ENCODE data around the gene HNRNPAB. TPM values are rescaled to one million over a fixed set of nuclear protein-coding genes. Genes with fewer than 3 reads are reported as not detected.

HNRNPAB gene
- total RNA-seq, 4 donors from 2014 or later: 115 to 199 (median 169) TPM

DNA sequence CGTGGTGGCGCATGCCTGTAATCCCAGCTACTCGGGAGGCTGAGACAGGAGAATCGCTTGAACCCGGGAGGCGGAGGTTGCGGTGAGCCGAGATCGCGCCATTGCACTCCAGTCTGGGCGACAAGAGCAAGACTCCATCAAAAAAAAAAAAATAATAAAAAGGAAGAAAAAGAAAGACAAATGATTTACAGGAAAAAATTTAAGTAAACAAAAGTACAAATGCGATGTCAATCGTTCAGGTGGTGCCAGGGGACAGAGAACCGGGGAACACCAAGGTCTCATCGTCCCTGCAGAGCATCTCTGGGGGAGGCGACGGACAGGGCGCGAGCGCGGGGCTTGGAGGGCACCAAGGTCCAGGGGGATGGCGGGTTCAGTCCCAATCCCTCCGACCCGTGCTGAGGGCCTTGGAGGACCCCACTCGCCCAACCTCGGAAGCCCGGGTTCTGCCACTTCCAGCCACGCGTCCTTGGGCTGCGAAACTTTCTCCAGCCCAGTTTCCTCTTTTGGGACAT is 607 bp upstream of the HNRNPAB start:
- TF ChIP-seq POLR2A (IDR thresholded peaks at IDR 0.05) (no peak), POLR2AphosphoS5 (IDR thresholded peaks at IDR 0.05) (no peak), EP300 (IDR thresholded peaks at IDR 0.05; ENCODE audit: low read depth) (no peak)
- TF ChIP-seq, protein P1, sequence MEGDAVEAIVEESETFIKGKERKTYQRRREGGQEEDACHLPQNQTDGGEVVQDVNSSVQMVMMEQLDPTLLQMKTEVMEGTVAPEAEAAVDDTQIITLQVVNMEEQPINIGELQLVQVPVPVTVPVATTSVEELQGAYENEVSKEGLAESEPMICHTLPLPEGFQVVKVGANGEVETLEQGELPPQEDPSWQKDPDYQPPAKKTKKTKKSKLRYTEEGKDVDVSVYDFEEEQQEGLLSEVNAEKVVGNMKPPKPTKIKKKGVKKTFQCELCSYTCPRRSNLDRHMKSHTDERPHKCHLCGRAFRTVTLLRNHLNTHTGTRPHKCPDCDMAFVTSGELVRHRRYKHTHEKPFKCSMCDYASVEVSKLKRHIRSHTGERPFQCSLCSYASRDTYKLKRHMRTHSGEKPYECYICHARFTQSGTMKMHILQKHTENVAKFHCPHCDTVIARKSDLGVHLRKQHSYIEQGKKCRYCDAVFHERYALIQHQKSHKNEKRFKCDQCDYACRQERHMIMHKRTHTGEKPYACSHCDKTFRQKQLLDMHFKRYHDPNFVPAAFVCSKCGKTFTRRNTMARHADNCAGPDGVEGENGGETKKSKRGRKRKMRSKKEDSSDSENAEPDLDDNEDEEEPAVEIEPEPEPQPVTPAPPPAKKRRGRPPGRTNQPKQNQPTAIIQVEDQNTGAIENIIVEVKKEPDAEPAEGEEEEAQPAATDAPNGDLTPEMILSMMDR (IDR thresholded peaks at IDR 0.05): no peak
- in situ Hi-C loops (cut with MboI; ENCODE audit: low pct_ligation_motif_present in 1 of 4, low pct_unique_long_range_greater_than_20kb in 1 of 4, low sequenced_read_pairs in 3 of 4): no loop called here
- Histone ChIP-seq H3K9me3 (no peaks in the 10 kb centered on the region), H3K27me3 (no peaks in the 10 kb centered on the region), H3K4me1 (peaks cover 26 to 42% (median 36%) of the 10 kb centered on the region in 4 donors), H3K36me3 (peaks cover 0 to 5% (median 0%) of the 10 kb centered on the region in 4 donors), H3K27ac (peak overlapping the region; percentile 99), H3K4me3 (peak overlapping the region; percentile 46 to 99 (median 96))
- 32% methylated on average over 29 of the region's 30 CpGs; no CpG with 5 or more reads in 1 of the 2 donors for WGBS, 2 donors (ENCODE audit: low coverage in 1 of 2)
- intact Hi-C loops (cut with DNase I; ENCODE audit: low total_unique reads): no loop called here
- no peak for DNase-seq

DNA sequence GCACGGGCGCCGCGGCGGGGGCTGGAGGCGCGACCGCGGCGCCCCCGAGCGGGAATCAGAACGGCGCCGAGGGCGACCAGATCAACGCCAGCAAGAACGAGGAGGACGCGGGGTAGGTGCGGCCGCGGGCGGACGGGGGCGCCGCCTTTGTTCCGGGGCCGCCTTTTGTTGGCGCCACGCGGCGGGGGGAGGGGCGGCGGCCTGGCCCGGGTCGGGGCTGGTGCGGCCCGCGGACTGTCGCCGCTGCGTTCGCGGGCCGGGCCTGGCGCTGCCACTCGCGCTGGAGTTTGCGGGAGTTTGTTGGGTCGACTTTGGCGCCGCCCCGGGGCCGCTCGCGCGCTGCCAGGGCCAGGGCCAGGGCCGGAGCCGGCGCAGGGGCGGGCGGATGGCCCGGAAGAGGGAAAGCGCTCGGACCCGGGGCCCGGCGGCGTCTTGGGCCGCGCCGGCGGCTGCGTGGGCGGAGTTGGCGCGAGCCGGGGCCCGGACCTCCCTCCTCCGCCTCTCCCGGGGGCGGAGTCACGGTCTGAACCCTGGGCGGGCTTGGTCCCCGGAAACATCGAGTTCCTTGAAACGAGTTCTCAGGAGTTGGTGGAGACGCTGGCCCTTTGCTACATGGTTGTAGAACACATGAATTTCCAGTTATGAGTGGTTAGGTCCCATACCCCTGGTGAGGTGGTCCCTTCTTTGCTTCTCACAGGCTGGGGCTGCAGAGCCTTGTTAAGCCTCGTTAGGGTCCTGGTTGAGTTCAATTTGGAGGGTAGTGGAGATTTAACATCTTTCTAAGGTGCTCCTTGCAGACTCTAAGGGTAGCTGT is 809 bp downstream of the HNRNPAB start:
- Histone ChIP-seq H3K36me3 (peaks cover 0 to 19% (median 5%) of the 10 kb centered on the region in 4 donors), H3K27ac (peak overlapping the region; percentile 99), H3K9me3 (no peaks in the 10 kb centered on the region), H3K4me3 (peak overlapping the region; percentile 93 to 99 (median 96)), H3K4me1 (peaks cover 36 to 54% (median 46%) of the 10 kb centered on the region in 4 donors), H3K27me3 (no peaks in the 10 kb centered on the region)
- in situ Hi-C loops (cut with MboI; ENCODE audit: low pct_ligation_motif_present in 1 of 4, low pct_unique_long_range_greater_than_20kb in 1 of 4, low sequenced_read_pairs in 3 of 4): no loop called here
- intact Hi-C loops (cut with DNase I; ENCODE audit: low total_unique reads): no loop called here
- TF ChIP-seq EP300 (IDR thresholded peaks at IDR 0.05; ENCODE audit: low read depth) (no peak), POLR2AphosphoS5 (IDR thresholded peaks at IDR 0.05) (peak; percentile 89 to 96 (median 92)), POLR2A (IDR thresholded peaks at IDR 0.05) (peak; percentile 93)
- peak; percentile 92 for DNase-seq
- 1% methylated on average over 74 of the region's 90 CpGs; no CpG with 5 or more reads in 1 of the 2 donors for WGBS, 2 donors (ENCODE audit: low coverage in 1 of 2)

DNA sequence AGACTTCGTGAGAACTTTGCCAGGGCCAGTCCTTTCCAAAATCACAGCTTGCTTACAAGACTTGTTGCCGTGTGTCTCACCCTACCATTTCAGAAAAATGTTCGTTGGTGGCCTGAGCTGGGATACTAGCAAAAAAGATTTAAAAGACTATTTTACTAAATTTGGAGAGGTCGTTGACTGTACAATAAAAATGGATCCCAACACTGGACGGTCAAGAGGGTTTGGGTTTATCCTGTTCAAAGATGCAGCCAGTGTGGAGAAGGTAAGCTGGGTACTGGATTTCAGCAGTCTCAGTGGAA is 1.4 kb downstream of the HNRNPAB start:
- no peak for DNase-seq
- 0 to 3% methylated on average over 4 to 5 of the region's 5 CpGs for WGBS, 2 donors (ENCODE audit: low coverage in 1 of 2)
- intact Hi-C loops (cut with DNase I; ENCODE audit: low total_unique reads) (no loop called here), in situ Hi-C loops (cut with MboI; ENCODE audit: low pct_ligation_motif_present in 1 of 4, low pct_unique_long_range_greater_than_20kb in 1 of 4, low sequenced_read_pairs in 3 of 4) (no loop called here)
- H3K36me3 ChIP-seq: peaks cover 0 to 24% (median 7%) of the 10 kb centered on the region in 4 donors
- TF ChIP-seq, protein P1 (IDR thresholded peaks at IDR 0.05): no peak
- TF ChIP-seq POLR2A (IDR thresholded peaks at IDR 0.05) (no peak), EP300 (IDR thresholded peaks at IDR 0.05; ENCODE audit: low read depth) (no peak), POLR2AphosphoS5 (IDR thresholded peaks at IDR 0.05) (no peak)
- peak overlapping the region; percentile 93 to 99 (median 96) for H3K4me3 ChIP-seq
- H3K9me3 ChIP-seq: no peaks in the 10 kb centered on the region
- H3K27me3 ChIP-seq: no peaks in the 10 kb centered on the region
- H3K4me1 ChIP-seq: peaks cover 36 to 56% (median 47%) of the 10 kb centered on the region in 4 donors
- peak overlapping the region; percentile 99 for H3K27ac ChIP-seq

DNA sequence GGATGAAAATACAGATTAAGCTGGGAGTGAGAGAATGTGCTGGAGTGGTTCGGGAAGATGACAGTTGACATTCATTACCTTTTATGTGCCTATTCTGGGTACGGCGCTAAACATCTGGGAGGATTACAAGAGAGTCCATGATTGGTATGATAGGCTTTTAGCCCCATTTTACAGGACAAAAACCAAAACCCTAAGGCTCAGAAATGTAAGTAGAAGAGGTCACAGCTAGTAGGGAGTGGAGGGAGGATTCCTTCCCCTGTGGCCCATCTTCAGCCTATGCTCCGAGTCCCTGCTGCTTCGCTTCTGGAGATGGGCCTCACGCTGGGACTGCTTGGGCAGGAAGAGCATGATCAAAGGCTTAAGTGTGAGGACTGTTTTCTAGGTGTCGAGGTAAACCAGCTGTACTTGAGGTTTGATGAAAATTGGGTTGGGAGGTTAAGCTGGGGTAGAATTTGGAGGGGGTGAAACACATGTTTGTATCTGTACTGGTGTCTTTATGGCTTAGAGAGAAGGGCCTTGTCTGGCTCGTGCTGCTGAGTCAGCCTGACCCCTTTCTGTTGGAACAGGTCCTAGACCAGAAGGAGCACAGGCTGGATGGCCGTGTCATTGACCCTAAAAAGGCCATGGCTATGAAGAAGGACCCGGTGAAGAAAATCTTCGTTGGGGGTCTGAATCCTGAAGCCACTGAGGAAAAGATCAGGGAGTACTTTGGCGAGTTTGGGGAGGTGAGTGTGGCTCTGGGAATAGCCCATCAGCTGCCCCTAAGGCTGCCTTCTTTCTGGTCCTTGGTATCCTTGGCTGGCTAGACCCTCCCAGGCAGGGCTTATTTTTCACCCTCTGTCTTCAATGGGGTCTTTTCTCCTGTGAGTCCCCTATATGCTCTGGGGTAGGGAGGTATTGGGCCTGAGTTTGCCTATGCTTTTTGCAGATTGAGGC is 2.1 kb downstream of the HNRNPAB start:
- TF ChIP-seq POLR2AphosphoS5 (IDR thresholded peaks at IDR 0.05) (peak in 1 of 3 donors; percentile 28), EP300 (IDR thresholded peaks at IDR 0.05; ENCODE audit: low read depth) (no peak)
- TF ChIP-seq, protein P1 (IDR thresholded peaks at IDR 0.05): no peak
- H3K9me3 ChIP-seq: no peaks in the 10 kb centered on the region
- peak overlapping the region; percentile 99 for H3K27ac ChIP-seq
- H3K4me1 ChIP-seq: peaks cover 36 to 63% (median 48%) of the 10 kb centered on the region in 4 donors
- in situ Hi-C loops (cut with MboI; ENCODE audit: low pct_ligation_motif_present in 1 of 4, low pct_unique_long_range_greater_than_20kb in 1 of 4, low sequenced_read_pairs in 3 of 4): no loop called here
- no peaks in the 10 kb centered on the region for H3K27me3 ChIP-seq
- peak overlapping the region in 3 of 4 donors; percentile 93 to 99 (median 98) for H3K4me3 ChIP-seq
- 7 to 17% methylated on average over 4 to 12 of the region's 12 CpGs for WGBS, 2 donors (ENCODE audit: low coverage in 1 of 2)
- peaks cover 0 to 32% (median 12%) of the 10 kb centered on the region in 4 donors for H3K36me3 ChIP-seq
- intact Hi-C loops (cut with DNase I; ENCODE audit: low total_unique reads): no loop called here
- no peak for DNase-seq
